Mesendoderm (in vitro differentiated cells): ENCODE results near the gene EPGN.

Experiments used
- DNase-seq: peaks from one replicate; pipeline ENCODE4 v3.0.0; 2013
- H2AK5ac ChIP-seq: 2 replicates; pipeline ENCODE4 v1.6.1; 2013; ENCODE audit warnings: low read length, inconsistent platforms
- H2BK120ac ChIP-seq: 2 replicates; pipeline ENCODE4 v1.6.1; 2013; ENCODE audit warnings: low read depth, mild to moderate bottlenecking, low read length, moderate library complexity, mixed read lengths
- H2BK15ac ChIP-seq: replicated peaks from 2 replicates; pipeline ENCODE4 v1.6.1; 2013; ENCODE audit warnings: low read depth, mild to moderate bottlenecking, moderate library complexity
- H2BK5ac ChIP-seq: 2 replicates; pipeline ENCODE4 v1.6.1; 2013; ENCODE audit warnings: low read length, inconsistent platforms
- H3K18ac ChIP-seq: 2 replicates; pipeline ENCODE4 v1.6.1; 2013; ENCODE audit warnings: mild to moderate bottlenecking, low read length, mixed read lengths
- H3K23ac ChIP-seq: one replicate; pipeline ENCODE4 v1.6.1; 2013; ENCODE audit warnings: low read length
- H3K27ac ChIP-seq: 2 replicates; pipeline ENCODE4 v1.5.1; 2013; ENCODE audit warnings: low read depth, mild to moderate bottlenecking, inconsistent platforms, low read length, moderate library complexity
- H3K27me3 ChIP-seq: 2 replicates; pipeline ENCODE4 v1.6.1; 2013; ENCODE audit warnings: low read length, control low read depth, mild to moderate bottlenecking, inconsistent platforms; ENCODE audit not compliant: insufficient read depth, poor library complexity
- H3K36me3 ChIP-seq: 2 replicates; pipeline ENCODE4 v1.6.1; 2013; ENCODE audit warnings: low read length, inconsistent platforms; ENCODE audit not compliant: control insufficient read depth, insufficient read depth
- H3K4ac ChIP-seq: one replicate; pipeline ENCODE4 v1.6.1; 2013; ENCODE audit warnings: low read depth, mild to moderate bottlenecking, low read length, moderate library complexity
- H3K4me1 ChIP-seq: 2 replicates; pipeline ENCODE4 v1.6.1; 2013; ENCODE audit warnings: low read depth, low read length, inconsistent platforms; ENCODE audit not compliant: control insufficient read depth
- H3K4me2 ChIP-seq: 2 replicates; pipeline ENCODE4 v1.6.1; 2013; ENCODE audit warnings: low read length
- H3K4me3 ChIP-seq: 2 replicates; pipeline ENCODE4 v1.5.1; 2013; ENCODE audit warnings: mild to moderate bottlenecking, low read length
- H3K56ac ChIP-seq: one replicate; pipeline ENCODE4 v1.6.1; 2013; ENCODE audit warnings: low read length
- H3K79me1 ChIP-seq: 2 replicates; pipeline ENCODE4 v1.6.1; 2013; ENCODE audit warnings: low read length, inconsistent platforms
- H3K79me2 ChIP-seq: 2 replicates; pipeline ENCODE4 v1.6.1; 2013; ENCODE audit warnings: mild to moderate bottlenecking, low read length; ENCODE audit not compliant: control insufficient read depth, insufficient read depth
- H3K9ac ChIP-seq: 2 replicates; pipeline ENCODE4 v1.6.1; 2013; ENCODE audit warnings: low read length, inconsistent platforms
- H4K5ac ChIP-seq: one replicate; pipeline ENCODE4 v1.6.1; 2013; ENCODE audit warnings: low read length
- H4K8ac ChIP-seq: one replicate; pipeline ENCODE4 v1.6.1; 2013; ENCODE audit warnings: low read depth, mild to moderate bottlenecking, control low read depth, low read length, moderate library complexity
- WGBS: extraction: QIAGEN DNeasy Blood & Tissue Kit; methylation state at CpG from one replicate; pipeline ENCODE4 v1.1.7; 2013; ENCODE audit warnings: low lambda C conversion rate, missing lambda C conversion rate; ENCODE audit not compliant: insufficient coverage; ENCODE audit errors: extremely low coverage; 5-methylcytosine and 5-hydroxymethylcytosine counted together

EPGN gene

GRCh38 chr4:74318276-74318675, 10.0 kb downstream of the EPGN start:
- H3K23ac ChIP-seq: no peak overlapping the region
- no peak overlapping the region for H3K4ac ChIP-seq
- no peak overlapping the region for H3K18ac ChIP-seq
- no peaks in the 10 kb centered on the region for H3K79me2 ChIP-seq
- no peaks in the 10 kb centered on the region for H3K36me3 ChIP-seq
- no peaks in the 10 kb centered on the region for H3K4me1 ChIP-seq
- no peak overlapping the region for H3K56ac ChIP-seq
- H3K79me1 ChIP-seq: no peaks in the 10 kb centered on the region
- H4K5ac ChIP-seq: no peak overlapping the region
- no peak overlapping the region for H4K8ac ChIP-seq
- no peak overlapping the region for H3K4me3 ChIP-seq
- WGBS: no CpG with 5 or more reads among the region's 2 CpGs
- no peak overlapping the region for H2BK120ac ChIP-seq
- no peak overlapping the region for H3K27ac ChIP-seq
- no peak overlapping the region for H3K4me2 ChIP-seq
- no peak overlapping the region for H2AK5ac ChIP-seq
- no peak for DNase-seq
- no peak overlapping the region for H2BK15ac ChIP-seq
- H3K9ac ChIP-seq: no peak overlapping the region
- no peak overlapping the region for H2BK5ac ChIP-seq
- H3K27me3 ChIP-seq: no peaks in the 10 kb centered on the region

GRCh38 chr4:74319470-74319869, 11.2 kb downstream of the EPGN start:
- Histone ChIP-seq H2AK5ac (no peak overlapping the region), H2BK15ac (no peak overlapping the region), H3K4me1 (no peaks in the 10 kb centered on the region), H3K27ac (no peak overlapping the region), H3K36me3 (no peaks in the 10 kb centered on the region), H3K4me3 (no peak overlapping the region), H2BK120ac (no peak overlapping the region), H2BK5ac (no peak overlapping the region), H3K23ac (no peak overlapping the region), H3K56ac (no peak overlapping the region), H4K5ac (no peak overlapping the region), H3K9ac (no peak overlapping the region), H4K8ac (no peak overlapping the region), H3K4ac (no peak overlapping the region), H3K79me1 (no peaks in the 10 kb centered on the region), H3K27me3 (no peaks in the 10 kb centered on the region), H3K4me2 (no peak overlapping the region), H3K18ac (no peak overlapping the region), H3K79me2 (no peaks in the 10 kb centered on the region)
- no peak for DNase-seq
- WGBS: no CpG with 5 or more reads among the region's 6 CpGs

- no peak overlapping the region for H2BK15ac ChIP-seq
- DNase-seq: peak; percentile 87
- no peak overlapping the region for H4K8ac ChIP-seq
- H3K4me3 ChIP-seq: no peak overlapping the region
- H2AK5ac ChIP-seq: no peak overlapping the region
- no peak overlapping the region for H3K4ac ChIP-seq
- H3K18ac ChIP-seq: no peak overlapping the region
- no peaks in the 10 kb centered on the region for H3K79me2 ChIP-seq
- no peak overlapping the region for H2BK5ac ChIP-seq
- no peak overlapping the region for H3K4me2 ChIP-seq
- H3K4me1 ChIP-seq: no peaks in the 10 kb centered on the region
- no peaks in the 10 kb centered on the region for H3K79me1 ChIP-seq
- WGBS: no CpG with 5 or more reads among the region's 4 CpGs
- no peak overlapping the region for H4K5ac ChIP-seq
- H2BK120ac ChIP-seq: no peak overlapping the region
- H3K27me3 ChIP-seq: no peaks in the 10 kb centered on the region
- H3K56ac ChIP-seq: no peak overlapping the region
- no peak overlapping the region for H3K27ac ChIP-seq
- H3K36me3 ChIP-seq: no peaks in the 10 kb centered on the region
- H3K23ac ChIP-seq: no peak overlapping the region
- H3K9ac ChIP-seq: no peak overlapping the region
These were observed 12.4 kb downstream of the EPGN start for GRCh38 chr4:74320559-74321118.

GRCh38 chr4:74322301-74322700, 14.0 kb downstream of the EPGN start:
- no peak overlapping the region for H2BK15ac ChIP-seq
- H4K8ac ChIP-seq: no peak overlapping the region
- no peaks in the 10 kb centered on the region for H3K79me1 ChIP-seq
- no peak overlapping the region for H3K27ac ChIP-seq
- H2BK5ac ChIP-seq: no peak overlapping the region
- H2AK5ac ChIP-seq: no peak overlapping the region
- no peak overlapping the region for H3K18ac ChIP-seq
- no peak overlapping the region for H4K5ac ChIP-seq
- no peak overlapping the region for H3K23ac ChIP-seq
- no peak overlapping the region for H2BK120ac ChIP-seq
- no peak overlapping the region for H3K9ac ChIP-seq
- no peaks in the 10 kb centered on the region for H3K79me2 ChIP-seq
- H3K36me3 ChIP-seq: no peaks in the 10 kb centered on the region
- no peak overlapping the region for H3K4me3 ChIP-seq
- H3K4me1 ChIP-seq: no peaks in the 10 kb centered on the region
- WGBS: no CpG with 5 or more reads among the region's 3 CpGs
- no peaks in the 10 kb centered on the region for H3K27me3 ChIP-seq
- no peak overlapping the region for H3K4ac ChIP-seq
- no peak overlapping the region for H3K56ac ChIP-seq
- no peak for DNase-seq
- H3K4me2 ChIP-seq: no peak overlapping the region

- WGBS: no CpG with 5 or more reads among the region's 4 CpGs
These were observed 15.4 kb downstream of the EPGN start for GRCh38 chr4:74323663-74324062.

GRCh38 chr4:74324262-74324661, 16.0 kb downstream of the EPGN start:
- H3K27ac ChIP-seq: no peak overlapping the region
- H2BK120ac ChIP-seq: no peak overlapping the region
- no peak for DNase-seq
- H2AK5ac ChIP-seq: no peak overlapping the region
- no peak overlapping the region for H2BK5ac ChIP-seq
- WGBS: no CpG with 5 or more reads among the region's 3 CpGs
- H3K56ac ChIP-seq: no peak overlapping the region
- no peaks in the 10 kb centered on the region for H3K79me2 ChIP-seq
- H3K4me1 ChIP-seq: no peaks in the 10 kb centered on the region
- H3K9ac ChIP-seq: no peak overlapping the region
- H4K5ac ChIP-seq: no peak overlapping the region
- no peak overlapping the region for H3K18ac ChIP-seq
- no peak overlapping the region for H3K23ac ChIP-seq
- H2BK15ac ChIP-seq: no peak overlapping the region
- H3K4me2 ChIP-seq: no peak overlapping the region
- H3K4me3 ChIP-seq: no peak overlapping the region
- H3K4ac ChIP-seq: no peak overlapping the region
- H3K79me1 ChIP-seq: no peaks in the 10 kb centered on the region
- H4K8ac ChIP-seq: no peak overlapping the region
- no peaks in the 10 kb centered on the region for H3K27me3 ChIP-seq
- no peaks in the 10 kb centered on the region for H3K36me3 ChIP-seq

More at GRCh38 chr4:74323663-74324062, 15.4 kb downstream of the EPGN start:
- no peak overlapping the region for H3K4ac ChIP-seq
- no peaks in the 10 kb centered on the region for H3K79me2 ChIP-seq
- no peak overlapping the region for H3K27ac ChIP-seq
- H2AK5ac ChIP-seq: no peak overlapping the region
- H3K79me1 ChIP-seq: no peaks in the 10 kb centered on the region
- no peak overlapping the region for H4K5ac ChIP-seq
- no peak for DNase-seq
- H3K4me1 ChIP-seq: no peaks in the 10 kb centered on the region
- H3K4me3 ChIP-seq: no peak overlapping the region
- no peaks in the 10 kb centered on the region for H3K36me3 ChIP-seq
- no peak overlapping the region for H4K8ac ChIP-seq
- no peak overlapping the region for H2BK120ac ChIP-seq
- no peak overlapping the region for H2BK5ac ChIP-seq
- no peak overlapping the region for H3K56ac ChIP-seq
- H3K18ac ChIP-seq: no peak overlapping the region
- no peak overlapping the region for H3K9ac ChIP-seq
- H3K27me3 ChIP-seq: no peaks in the 10 kb centered on the region
- no peak overlapping the region for H3K4me2 ChIP-seq
- H3K23ac ChIP-seq: no peak overlapping the region
- H2BK15ac ChIP-seq: no peak overlapping the region
